OCI-LY1 (cell line): ENCODE data around the gene CYP2W1.

Experiments
- H2AFZ ChIP-seq: fragments of 200-600 bp; sonication (generic), shearing (Covaris generic); 2 replicates; pipeline ENCODE4 v1.6.0; 2014; ENCODE audit warnings: antibody characterized with exemption, mild to moderate bottlenecking, low read length
- H3F3A ChIP-seq: fragments of 200-600 bp; sonication (generic), shearing (Covaris generic); 2 replicates; pipeline ENCODE4 v1.6.0; 2014; ENCODE audit warnings: mild to moderate bottlenecking, antibody characterized with exemption, low read length, moderate library complexity; ENCODE audit not compliant: insufficient read depth
- H3K27ac ChIP-seq: fragments of 200-600 bp; sonication (generic); 2 replicates; pipeline ENCODE4 v1.5.1; 2014; ENCODE audit warnings: low read length, mixed run types, mild to moderate bottlenecking, low read depth; ENCODE audit not compliant: poor library complexity, severe bottlenecking
- H3K27me3 ChIP-seq: fragments of 200-600 bp; sonication (generic); 2 replicates; pipeline ENCODE4 v1.6.0; 2014; ENCODE audit warnings: antibody characterized with exemption, mild to moderate bottlenecking, low read length, moderate library complexity; ENCODE audit not compliant: insufficient read depth
- H3K36me3 ChIP-seq: fragments of 200-600 bp; sonication (generic); 2 replicates; pipeline ENCODE4 v1.6.1; 2014; ENCODE audit warnings: mild to moderate bottlenecking, antibody characterized with exemption, low read length, moderate library complexity, mixed read lengths; ENCODE audit not compliant: insufficient read depth
- H3K4me1 ChIP-seq: fragments of 200-600 bp; sonication (generic); 2 replicates; pipeline ENCODE4 v1.5.1; 2014; ENCODE audit warnings: mild to moderate bottlenecking, low read length, moderate library complexity; ENCODE audit not compliant: insufficient read depth, severe bottlenecking
- H3K4me2 ChIP-seq: fragments of 200-600 bp; sonication (generic), shearing (Covaris generic); 2 replicates; pipeline ENCODE4 v1.6.1; 2014; ENCODE audit warnings: low read length
- H3K4me3 ChIP-seq: fragments of 200-600 bp; sonication (generic); 2 replicates; pipeline ENCODE4 v1.5.1; 2014; ENCODE audit warnings: low read length, low read depth, mild to moderate bottlenecking, mixed read lengths; ENCODE audit not compliant: poor library complexity, severe bottlenecking
- H3K79me2 ChIP-seq: fragments of 200-600 bp; shearing (Covaris generic); 2 replicates; pipeline ENCODE4 v1.6.1; 2016; ENCODE audit warnings: mixed run types, low read length, mixed read lengths; ENCODE audit not compliant: insufficient read depth
- H3K9ac ChIP-seq: fragments of 200-600 bp; sonication (generic), shearing (Covaris generic); 2 replicates; pipeline ENCODE4 v1.6.1; 2014; ENCODE audit warnings: mild to moderate bottlenecking, low read length, mixed read lengths
- H3K9me2 ChIP-seq: fragments of 200-600 bp; sonication (generic), shearing (Covaris generic); 2 replicates; pipeline ENCODE4 v1.6.1; 2014; ENCODE audit warnings: low read depth, mild to moderate bottlenecking, low read length, mixed read lengths
- H3K9me3 ChIP-seq: fragments of 200-600 bp; shearing (Covaris generic); 2 replicates; pipeline ENCODE4 v1.6.1; 2014; ENCODE audit warnings: low read length, mixed read lengths
- H4K20me1 ChIP-seq: fragments of 200-600 bp; sonication (generic), shearing (Covaris generic); 2 replicates; pipeline ENCODE4 v1.6.0; 2016; ENCODE audit warnings: mild to moderate bottlenecking, low read length; ENCODE audit not compliant: insufficient read depth
- EZH2 ChIP-seq: fragments of 200-600 bp; sonication (generic), shearing (Covaris generic); IDR thresholded peaks from 2 replicates; pipeline ENCODE4 v1.8.0; 2017; ENCODE audit warnings: borderline replicate concordance, mixed run types, mild to moderate bottlenecking, antibody characterized with exemption, low read length, moderate library complexity, mixed read lengths
- TF ChIP-seq, protein P1 (sequence below): fragments of 200-600 bp; sonication (generic), shearing (Covaris generic); IDR thresholded peaks from 2 replicates; pipeline ENCODE4 v1.5.1; 2017; ENCODE audit warnings: mild to moderate bottlenecking, antibody characterized with exemption, low read length, moderate library complexity, mixed read lengths

CYP2W1 gene

DNA sequence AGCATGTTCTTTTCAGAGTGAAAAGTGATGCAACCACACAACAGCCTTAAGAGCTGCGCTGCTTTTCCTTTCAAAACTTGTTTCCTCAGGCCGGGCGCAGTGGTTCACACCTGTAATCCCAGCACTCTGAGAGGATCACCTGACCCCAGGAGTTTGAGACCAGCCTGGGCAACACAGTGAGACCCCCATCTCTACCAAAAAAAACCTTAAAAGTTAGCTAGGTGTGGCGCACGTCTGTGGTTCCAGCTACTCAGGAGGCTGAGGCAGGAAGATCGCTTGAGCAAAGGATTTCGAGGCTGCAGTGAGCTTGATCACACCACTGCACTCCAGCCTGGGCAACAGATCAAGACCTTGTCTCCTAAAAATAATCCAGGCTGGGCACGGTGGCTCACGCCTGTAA is 9.7 kb upstream of the CYP2W1 start:
- TF ChIP-seq EZH2 = no peak
- TF ChIP-seq, protein P1, sequence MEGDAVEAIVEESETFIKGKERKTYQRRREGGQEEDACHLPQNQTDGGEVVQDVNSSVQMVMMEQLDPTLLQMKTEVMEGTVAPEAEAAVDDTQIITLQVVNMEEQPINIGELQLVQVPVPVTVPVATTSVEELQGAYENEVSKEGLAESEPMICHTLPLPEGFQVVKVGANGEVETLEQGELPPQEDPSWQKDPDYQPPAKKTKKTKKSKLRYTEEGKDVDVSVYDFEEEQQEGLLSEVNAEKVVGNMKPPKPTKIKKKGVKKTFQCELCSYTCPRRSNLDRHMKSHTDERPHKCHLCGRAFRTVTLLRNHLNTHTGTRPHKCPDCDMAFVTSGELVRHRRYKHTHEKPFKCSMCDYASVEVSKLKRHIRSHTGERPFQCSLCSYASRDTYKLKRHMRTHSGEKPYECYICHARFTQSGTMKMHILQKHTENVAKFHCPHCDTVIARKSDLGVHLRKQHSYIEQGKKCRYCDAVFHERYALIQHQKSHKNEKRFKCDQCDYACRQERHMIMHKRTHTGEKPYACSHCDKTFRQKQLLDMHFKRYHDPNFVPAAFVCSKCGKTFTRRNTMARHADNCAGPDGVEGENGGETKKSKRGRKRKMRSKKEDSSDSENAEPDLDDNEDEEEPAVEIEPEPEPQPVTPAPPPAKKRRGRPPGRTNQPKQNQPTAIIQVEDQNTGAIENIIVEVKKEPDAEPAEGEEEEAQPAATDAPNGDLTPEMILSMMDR = no peak
- H3K4me3 ChIP-seq = no peak overlapping the region
- H3K79me2 ChIP-seq = peaks cover 10% of the 10 kb centered on the region
- no peaks in the 10 kb centered on the region for H3K9me3 ChIP-seq
- H3K27ac ChIP-seq = no peak overlapping the region
- H4K20me1 ChIP-seq = no peaks in the 10 kb centered on the region; the same call in 1 of the 2 replicates
- no peaks in the 10 kb centered on the region for H3K9me2 ChIP-seq
- peaks cover 46% of the 10 kb centered on the region for H3K36me3 ChIP-seq
- H2AFZ ChIP-seq = no peak overlapping the region
- no peak overlapping the region for H3K4me2 ChIP-seq
- H3K9ac ChIP-seq = no peak overlapping the region
- H3K4me1 ChIP-seq = peaks cover 6% of the 10 kb centered on the region
- H3F3A ChIP-seq = no peaks in the 10 kb centered on the region
- H3K27me3 ChIP-seq = no peaks in the 10 kb centered on the region

DNA sequence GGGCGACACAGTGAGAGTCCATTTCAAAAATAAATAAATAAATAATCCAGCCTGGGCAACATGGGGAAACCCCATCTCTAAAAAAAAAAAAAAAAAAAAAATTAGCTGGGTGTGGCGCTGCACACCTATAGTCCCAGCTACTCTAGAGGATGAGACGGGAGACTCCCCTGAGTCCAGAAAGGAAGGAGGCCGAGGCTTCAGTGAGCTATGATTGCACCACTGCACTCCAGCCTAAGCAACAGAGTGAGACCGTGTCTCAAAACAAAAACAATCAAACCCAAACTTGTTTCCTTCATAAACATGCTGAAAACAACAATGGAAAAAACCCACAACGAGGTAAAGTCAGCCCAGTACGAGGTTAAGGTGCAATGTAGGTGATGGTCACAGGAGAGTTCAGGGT is 8.8 kb upstream of the CYP2W1 start:
- Histone ChIP-seq H3K36me3 (peaks cover 37% of the 10 kb centered on the region), H3K4me2 (peak overlapping the region; percentile 94), H3K9me2 (no peaks in the 10 kb centered on the region), H3K27me3 (peaks cover 4% of the 10 kb centered on the region; the same call in 1 of the 2 replicates), H3K4me1 (peaks cover 6% of the 10 kb centered on the region), H3K4me3 (peak overlapping the region; percentile 90), H3K9ac (peak overlapping the region; percentile 93), H2AFZ (no peak overlapping the region), H3K27ac (no peak overlapping the region), H4K20me1 (no peaks in the 10 kb centered on the region; the same call in 1 of the 2 replicates), H3F3A (no peaks in the 10 kb centered on the region), H3K79me2 (peaks cover 10% of the 10 kb centered on the region), H3K9me3 (no peaks in the 10 kb centered on the region)
- no peak for TF ChIP-seq EZH2
- TF ChIP-seq, protein P1 = no peak

DNA sequence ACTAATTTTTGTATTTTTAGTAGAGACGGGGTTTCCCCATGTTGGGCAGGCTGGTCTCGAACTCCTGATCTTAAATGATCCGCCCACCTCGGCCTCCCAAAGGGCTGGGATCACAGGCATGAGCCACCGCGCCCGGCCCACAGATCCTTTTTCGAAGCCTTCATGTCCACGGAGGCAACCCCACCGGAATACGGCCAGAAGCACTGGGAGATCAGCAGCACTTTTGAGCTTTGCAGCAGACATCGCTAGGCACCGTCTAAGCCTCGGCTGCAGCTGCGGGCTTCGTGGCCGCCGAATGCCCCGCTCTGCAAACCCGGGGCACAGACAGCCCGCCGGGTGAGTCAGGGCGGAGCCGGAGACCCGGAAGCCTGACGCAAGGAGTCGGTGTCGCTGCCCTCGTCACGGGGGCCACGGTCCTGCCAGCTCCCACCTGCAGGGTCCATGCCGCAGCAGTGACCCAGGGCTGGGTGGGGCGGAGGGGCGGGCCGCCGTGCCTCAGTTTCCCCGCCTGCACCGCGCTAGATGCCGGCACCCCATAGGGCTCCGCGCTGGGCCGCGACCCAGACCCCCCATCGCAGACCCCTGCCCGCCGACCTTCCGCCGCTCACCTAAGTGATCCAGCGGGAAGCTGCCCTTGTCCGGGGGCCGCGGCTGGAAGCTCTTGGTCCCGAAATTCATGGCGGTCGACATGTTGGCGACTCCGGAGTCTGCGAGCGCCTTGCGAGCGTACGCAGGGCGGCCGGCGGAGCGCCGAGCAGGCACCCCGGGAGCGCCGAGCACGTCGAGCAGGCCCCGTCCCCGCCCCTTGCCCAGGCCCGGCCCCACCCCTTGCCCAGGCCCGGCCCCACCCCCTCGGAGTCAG is 7.9 kb upstream of the CYP2W1 start, which contains the start of gene COX19:
Gene COX19, minus strand, starts transcription at position 730 of the 862 bp plus-strand sequence. Its CDS starts 40 bp downstream, at position 690.
- Histone ChIP-seq H3K27me3 (peaks cover 4% of the 10 kb centered on the region; the same call in 1 of the 2 replicates), H3K27ac (no peak within 1 kb of the TSS), H3K4me1 (peaks cover 8% of the 10 kb centered on the region), H3K9me2 (no peaks in the 10 kb centered on the region), H3F3A (no peaks in the 10 kb centered on the region), H2AFZ (no peak within 1 kb of the TSS), H3K4me3 (peak within 1 kb of the TSS; percentile 90), H3K4me2 (peak within 1 kb of the TSS; percentile 94), H3K9me3 (no peaks in the 10 kb centered on the region), H3K36me3 (peaks cover 29% of the 10 kb centered on the region), H3K79me2 (peaks cover 10% of the 10 kb centered on the region), H4K20me1 (no peaks in the 10 kb centered on the region; the same call in 1 of the 2 replicates), H3K9ac (peak within 1 kb of the TSS; percentile 93)
- TF ChIP-seq, protein P1 = no peak
- TF ChIP-seq EZH2 = no peak
